HepG2 (cell line): ENCODE measurements around the gene DUS3L. TPM values are rescaled to one million over a fixed set of nuclear protein-coding genes. Genes with fewer than 3 reads are reported as not detected.

ENCODE experiments used
- BCL6 ChIP-seq: IDR thresholded peaks from 2 replicates; pipeline ENCODE4 v1.6.1; 2016; ENCODE audit warnings: missing genetic modification reagents, missing compliant biosample characterization
- KLF11 ChIP-seq: IDR thresholded peaks from 2 replicates; pipeline ENCODE4 v1.6.1; 2016; ENCODE audit warnings: missing compliant biosample characterization
- MAX ChIP-seq: IDR thresholded peaks from 2 replicates; pipeline ENCODE4 v1.6.1; 2012; ENCODE audit warnings: inconsistent platforms
- NCOA2 ChIP-seq: sonication (generic); formaldehyde crosslinking; IDR thresholded peaks from 2 replicates; pipeline ENCODE4 v1.8.0; 2022; ENCODE audit warnings: inconsistent platforms
- NFE2 ChIP-seq: sonication (generic); formaldehyde crosslinking; IDR thresholded peaks from 2 replicates; pipeline ENCODE4 v1.4.0; 2020; ENCODE audit warnings: missing genetic modification reagents
- POGZ ChIP-seq: sonication (generic); formaldehyde crosslinking; IDR thresholded peaks from 2 replicates; pipeline ENCODE4 v1.4.0; 2020; ENCODE audit warnings: mild to moderate bottlenecking, missing genetic modification reagents
- RARA ChIP-seq: IDR thresholded peaks from 2 replicates; pipeline ENCODE4 v1.6.1; 2016; ENCODE audit warnings: missing genetic modification reagents, missing compliant biosample characterization
- RARG ChIP-seq: sonication (generic); formaldehyde crosslinking; IDR thresholded peaks from 2 replicates; pipeline ENCODE4 v1.4.0; 2020; ENCODE audit warnings: low read depth, mild to moderate bottlenecking, missing genetic modification reagents
- RXRA ChIP-seq: sonication (generic); formaldehyde crosslinking; IDR thresholded peaks from 2 replicates; pipeline ENCODE4 v1.5.1; 2020; ENCODE audit warnings: missing genetic modification reagents
- YEATS4 ChIP-seq: sonication (generic); formaldehyde crosslinking; IDR thresholded peaks from 2 replicates; pipeline ENCODE4 v1.4.0; 2020; ENCODE audit warnings: missing genetic modification reagents, borderline replicate concordance
- ZBTB3 ChIP-seq: sonication (generic); formaldehyde crosslinking; IDR thresholded peaks from 2 replicates; pipeline ENCODE4 v1.4.0; 2020; ENCODE audit warnings: low read depth, mild to moderate bottlenecking, moderate library complexity, missing genetic modification reagents, borderline replicate concordance
- ZNF33A ChIP-seq: sonication (generic); formaldehyde crosslinking; IDR thresholded peaks from 2 replicates; pipeline ENCODE4 v1.5.1; 2020; ENCODE audit warnings: missing genetic modification reagents, mild to moderate bottlenecking, moderate library complexity, borderline replicate concordance
- ZNF354B ChIP-seq: sonication (generic); formaldehyde crosslinking; IDR thresholded peaks from 2 replicates; pipeline ENCODE4 v1.8.0; 2022; ENCODE audit warnings: mild to moderate bottlenecking, missing genetic modification reagents
- ZNF484 ChIP-seq: sonication (generic); formaldehyde crosslinking; IDR thresholded peaks from 2 replicates; pipeline ENCODE4 v1.5.1; 2020; ENCODE audit warnings: mild to moderate bottlenecking, low read depth, missing genetic modification reagents, borderline replicate concordance
- ZNF619 ChIP-seq: sonication (generic); formaldehyde crosslinking; IDR thresholded peaks from 2 replicates; pipeline ENCODE4 v1.4.0; 2020; ENCODE audit warnings: mild to moderate bottlenecking, missing genetic modification reagents
- ZNF639 ChIP-seq: conservative IDR thresholded peaks from 2 replicates; pipeline ENCODE4 v1.6.1; 2018; ENCODE audit warnings: missing genetic modification reagents
- polyA plus RNA-seq, 8 experiments: library from polyadenylated mRNA; depleted of rRNA in 3 of 8; stranded (reverse) in 7 of 8; unstranded in 1 of 8; fragments of >200 nt; fragmentation: Illumina TruSeq in 4 of 8; extraction: Trizol in 4 of 8; gene quantifications; 2 replicates each; pipeline versions ENCODE4 v1.2.1 to v1.2.3, GENCODE V29; 2011 to 2016; ENCODE audit warnings: low read depth in 4 of 8, missing spikeins in 1 of 8, mixed read lengths in 1 of 8; ENCODE audit not compliant: insufficient read depth in 1 of 8
- total RNA-seq, 5 experiments: library from RNA; depleted of rRNA; stranded (reverse); fragments of >200 nt; fragmentation: Illumina TruSeq; extraction: Trizol; gene quantifications; 2 replicates each; pipeline ENCODE4 v1.2.3, GENCODE V29; 2016; ENCODE audit warnings: low read depth in 1 of 5
- TF ChIP-seq, protein P1 (sequence below): sonication (generic); formaldehyde crosslinking; IDR thresholded peaks from 2 replicates; pipeline ENCODE4 v1.4.0; 2020; ENCODE audit warnings: missing genetic modification reagents
- TF ChIP-seq, protein P2 (sequence below): sonication (generic); formaldehyde crosslinking; IDR thresholded peaks from 2 replicates; pipeline ENCODE4 v1.5.0; 2020; ENCODE audit warnings: missing genetic modification reagents, mild to moderate bottlenecking, borderline replicate concordance
- TF ChIP-seq, protein P3 (sequence below): IDR thresholded peaks from 2 replicates; pipeline ENCODE4 v1.6.1; 2016; ENCODE audit warnings: missing genetic modification reagents, missing compliant biosample characterization
- TF ChIP-seq, protein P4 (sequence below): sonication (generic); formaldehyde crosslinking; IDR thresholded peaks from 2 replicates; pipeline ENCODE4 v1.8.1; 2023; ENCODE audit warnings: mild to moderate bottlenecking, missing genetic modification reagents

The DUS3L gene
- total and polyA plus RNA-seq, 2 of the 13 experiments (the other 11 are each of a cell fraction or from before 2014, with no cell fraction given) = 13.3 to 25.1 TPM

DNA sequence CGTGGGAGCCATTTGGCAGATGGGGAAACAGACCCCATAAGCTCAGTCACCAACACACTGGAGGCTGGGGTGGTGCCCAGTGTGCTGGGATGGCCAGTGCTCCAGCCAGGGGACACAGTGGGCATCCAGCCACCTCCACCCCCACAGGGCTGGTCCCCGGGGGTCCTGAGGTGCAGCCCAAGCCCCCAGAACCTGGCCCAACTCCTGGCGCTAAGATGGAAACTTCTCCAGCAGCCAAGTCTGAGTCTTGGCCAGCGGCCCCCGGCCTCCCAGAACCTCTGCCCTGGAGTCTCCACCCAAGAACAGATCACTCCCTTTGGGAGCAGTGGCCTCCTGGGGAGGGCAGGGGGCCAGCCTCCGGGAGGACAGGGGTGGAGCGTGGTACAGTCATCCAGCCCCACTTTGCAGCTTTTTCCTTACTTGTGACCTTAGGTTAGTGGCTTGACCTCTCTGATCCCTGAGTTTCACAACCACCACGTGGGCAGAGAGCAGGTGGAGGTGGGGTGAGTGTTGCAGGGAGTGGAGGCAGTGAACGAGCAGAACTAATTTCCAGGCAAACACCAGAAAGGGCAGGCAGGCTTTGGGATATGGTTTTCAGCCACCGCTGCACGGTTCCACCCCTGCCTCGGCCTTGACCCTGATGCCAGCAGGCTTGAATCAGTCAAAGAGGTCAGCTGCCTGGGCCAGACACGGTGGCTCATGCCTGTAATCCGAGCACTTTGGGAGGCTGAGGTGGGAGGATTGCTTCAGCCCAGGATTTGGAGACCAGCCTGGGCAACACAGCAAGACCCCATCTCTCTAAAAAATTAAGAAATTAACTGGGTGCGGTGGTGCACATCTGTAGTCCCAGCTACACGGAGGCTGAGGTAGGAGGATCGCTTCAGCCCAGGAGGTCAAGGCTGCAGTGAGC is 9.7 kb upstream of the DUS3L start (continued):
- TF ChIP-seq, protein P1, sequence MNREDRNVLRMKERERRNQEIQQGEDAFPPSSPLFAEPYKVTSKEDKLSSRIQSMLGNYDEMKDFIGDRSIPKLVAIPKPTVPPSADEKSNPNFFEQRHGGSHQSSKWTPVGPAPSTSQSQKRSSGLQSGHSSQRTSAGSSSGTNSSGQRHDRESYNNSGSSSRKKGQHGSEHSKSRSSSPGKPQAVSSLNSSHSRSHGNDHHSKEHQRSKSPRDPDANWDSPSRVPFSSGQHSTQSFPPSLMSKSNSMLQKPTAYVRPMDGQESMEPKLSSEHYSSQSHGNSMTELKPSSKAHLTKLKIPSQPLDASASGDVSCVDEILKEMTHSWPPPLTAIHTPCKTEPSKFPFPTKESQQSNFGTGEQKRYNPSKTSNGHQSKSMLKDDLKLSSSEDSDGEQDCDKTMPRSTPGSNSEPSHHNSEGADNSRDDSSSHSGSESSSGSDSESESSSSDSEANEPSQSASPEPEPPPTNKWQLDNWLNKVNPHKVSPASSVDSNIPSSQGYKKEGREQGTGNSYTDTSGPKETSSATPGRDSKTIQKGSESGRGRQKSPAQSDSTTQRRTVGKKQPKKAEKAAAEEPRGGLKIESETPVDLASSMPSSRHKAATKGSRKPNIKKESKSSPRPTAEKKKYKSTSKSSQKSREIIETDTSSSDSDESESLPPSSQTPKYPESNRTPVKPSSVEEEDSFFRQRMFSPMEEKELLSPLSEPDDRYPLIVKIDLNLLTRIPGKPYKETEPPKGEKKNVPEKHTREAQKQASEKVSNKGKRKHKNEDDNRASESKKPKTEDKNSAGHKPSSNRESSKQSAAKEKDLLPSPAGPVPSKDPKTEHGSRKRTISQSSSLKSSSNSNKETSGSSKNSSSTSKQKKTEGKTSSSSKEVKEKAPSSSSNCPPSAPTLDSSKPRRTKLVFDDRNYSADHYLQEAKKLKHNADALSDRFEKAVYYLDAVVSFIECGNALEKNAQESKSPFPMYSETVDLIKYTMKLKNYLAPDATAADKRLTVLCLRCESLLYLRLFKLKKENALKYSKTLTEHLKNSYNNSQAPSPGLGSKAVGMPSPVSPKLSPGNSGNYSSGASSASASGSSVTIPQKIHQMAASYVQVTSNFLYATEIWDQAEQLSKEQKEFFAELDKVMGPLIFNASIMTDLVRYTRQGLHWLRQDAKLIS (CRISPR knock-in tag) = 0 out of 2 replicates have a peak, but pooled peaks have one; percentile 52
- no peak for TF ChIP-seq ZNF619 (CRISPR knock-in tag)
- no peak for TF ChIP-seq ZNF484
- peak; percentile 77 for TF ChIP-seq MAX
- TF ChIP-seq POGZ (CRISPR knock-in tag) = peak; percentile 61
- TF ChIP-seq NFE2 (CRISPR knock-in tag) = no peak
- TF ChIP-seq, protein P2, sequence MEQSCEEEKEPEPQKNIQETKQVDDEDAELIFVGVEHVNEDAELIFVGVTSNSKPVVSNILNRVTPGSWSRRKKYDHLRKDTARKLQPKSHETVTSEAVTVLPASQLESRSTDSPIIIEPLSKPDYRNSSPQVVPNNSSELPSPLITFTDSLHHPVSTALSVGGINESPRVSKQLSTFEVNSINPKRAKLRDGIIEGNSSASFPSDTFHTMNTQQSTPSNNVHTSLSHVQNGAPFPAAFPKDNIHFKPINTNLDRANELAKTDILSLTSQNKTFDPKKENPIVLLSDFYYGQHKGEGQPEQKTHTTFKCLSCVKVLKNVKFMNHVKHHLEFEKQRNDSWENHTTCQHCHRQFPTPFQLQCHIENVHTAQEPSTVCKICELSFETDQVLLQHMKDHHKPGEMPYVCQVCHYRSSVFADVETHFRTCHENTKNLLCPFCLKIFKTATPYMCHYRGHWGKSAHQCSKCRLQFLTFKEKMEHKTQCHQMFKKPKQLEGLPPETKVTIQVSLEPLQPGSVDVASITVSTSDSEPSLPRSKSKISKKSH (CRISPR knock-in tag) = no peak
- no peak for TF ChIP-seq ZNF33A
- TF ChIP-seq KLF11 (CRISPR knock-in tag) = no peak
- 0 out of 2 replicates have a peak, but pooled peaks have one; percentile 47 for TF ChIP-seq YEATS4 (CRISPR knock-in tag)
- peak; percentile 91 for TF ChIP-seq RXRA (CRISPR knock-in tag)
- TF ChIP-seq, protein P3, sequence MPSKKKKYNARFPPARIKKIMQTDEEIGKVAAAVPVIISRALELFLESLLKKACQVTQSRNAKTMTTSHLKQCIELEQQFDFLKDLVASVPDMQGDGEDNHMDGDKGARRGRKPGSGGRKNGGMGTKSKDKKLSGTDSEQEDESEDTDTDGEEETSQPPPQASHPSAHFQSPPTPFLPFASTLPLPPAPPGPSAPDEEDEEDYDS = no peak
- TF ChIP-seq, protein P4, sequence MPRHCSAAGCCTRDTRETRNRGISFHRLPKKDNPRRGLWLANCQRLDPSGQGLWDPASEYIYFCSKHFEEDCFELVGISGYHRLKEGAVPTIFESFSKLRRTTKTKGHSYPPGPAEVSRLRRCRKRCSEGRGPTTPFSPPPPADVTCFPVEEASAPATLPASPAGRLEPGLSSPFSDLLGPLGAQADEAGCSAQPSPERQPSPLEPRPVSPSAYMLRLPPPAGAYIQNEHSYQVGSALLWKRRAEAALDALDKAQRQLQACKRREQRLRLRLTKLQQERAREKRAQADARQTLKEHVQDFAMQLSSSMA (CRISPR knock-in tag) = no peak
- TF ChIP-seq NCOA2 (CRISPR knock-in tag) = peak; percentile 48
- no peak for TF ChIP-seq ZNF354B (CRISPR knock-in tag)
- TF ChIP-seq RARA (CRISPR knock-in tag) = peak; percentile 89
- no peak for TF ChIP-seq ZBTB3 (CRISPR knock-in tag)
- peak; percentile 23; the same call in 1 of the 2 replicates for TF ChIP-seq BCL6 (CRISPR knock-in tag)
- TF ChIP-seq RARG (CRISPR knock-in tag) = no peak
- TF ChIP-seq ZNF639 = no peak
